Measurements from ENCODE around the gene UBE2Q1.

The UBE2Q1 gene

DNA sequence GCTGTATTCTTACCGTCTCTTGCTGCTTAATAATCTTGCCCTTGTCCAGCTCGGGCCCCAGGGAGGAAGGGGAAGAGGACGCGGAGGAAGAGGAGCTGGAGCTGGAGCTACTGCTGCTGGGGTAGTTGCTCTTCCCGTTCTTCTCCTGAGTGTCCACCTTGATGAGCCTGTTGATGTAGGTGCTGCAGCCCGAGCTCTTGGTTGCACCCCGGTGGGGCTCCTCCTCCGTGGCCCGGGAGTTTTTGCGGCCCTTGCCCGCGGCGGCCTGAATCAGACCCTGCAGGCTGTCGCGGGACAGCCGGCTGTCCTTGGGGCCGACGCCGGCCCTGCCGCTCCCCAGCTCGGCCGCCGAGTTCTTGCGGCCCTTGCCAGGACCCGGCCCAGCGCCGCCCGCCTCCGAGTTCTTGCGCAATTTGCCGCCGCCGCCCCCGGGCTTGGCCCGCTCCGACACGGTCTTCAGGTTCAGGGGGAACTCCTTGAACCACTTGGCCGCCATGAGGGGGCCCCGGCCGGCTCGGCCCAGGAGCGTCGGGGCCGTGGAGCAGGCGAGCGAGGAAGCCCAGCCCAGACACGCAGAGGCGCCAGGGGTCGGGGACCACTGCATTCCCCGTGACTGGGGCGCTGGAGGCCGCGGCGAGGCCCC is 56.9 kb downstream of the UBE2Q1 start:
- Histone ChIP-seq H3K4me2 (peak overlapping the region; percentile 57 to 93 (median 76)), H4K20me1 (no peaks in the 10 kb centered on the region), H3K27me3 (peaks cover 35 to 47% (median 42%) of the 10 kb centered on the region in 11 experiments), H3K9me3 (replicated peaks in 1 of 11) (peaks cover 18 to 32% (median 22%) of the 10 kb centered on the region in 11 experiments; a peak in 21 of 22 replicates), H3K36me3 (no peaks in the 10 kb centered on the region), H3K4me3 (peak overlapping the region; percentile 28 to 51 (median 41); a peak in 18 of 20 replicates), H3K9ac (0 out of 22 replicates have a peak overlapping the region, but pooled peaks of 1 of the 11 experiments have one; percentile 18), H3K4me1 (peaks cover 47 to 63% (median 61%) of the 10 kb centered on the region in 10 experiments), H3K27ac (no peak overlapping the region)
- TF ChIP-seq Cebpa-rat (IDR thresholded peaks at IDR 0.05), result peak in 5 of 11 experiments; percentile 19 to 84 (median 47); a peak in 5 of 22 replicates

DNA sequence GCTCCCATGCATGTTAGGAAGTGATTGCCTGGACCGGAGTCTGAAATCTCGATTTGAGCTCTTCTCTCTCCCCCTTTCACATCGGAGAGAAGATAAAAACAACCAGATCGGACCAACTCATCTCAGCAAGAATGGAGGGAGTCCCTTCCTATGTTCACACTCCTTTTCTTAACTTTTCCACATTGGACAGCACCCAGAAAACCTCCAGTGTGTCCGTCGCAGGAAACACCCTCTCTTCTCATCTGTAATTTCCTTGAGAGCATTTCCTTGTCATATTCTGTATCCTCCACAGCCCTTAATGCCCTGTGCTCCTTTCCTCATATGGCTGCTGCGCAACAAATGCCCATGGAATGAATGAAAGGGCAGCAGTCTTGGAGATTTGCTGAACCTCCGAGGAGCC is 57.9 kb downstream of the UBE2Q1 start:
- H4K20me1 ChIP-seq, result no peaks in the 10 kb centered on the region
- H3K36me3 ChIP-seq, result no peaks in the 10 kb centered on the region
- TF ChIP-seq Cebpa-rat (IDR thresholded peaks at IDR 0.05), result no peak
- no peak overlapping the region for H3K4me3 ChIP-seq
- peaks cover 10 to 23% (median 19%) of the 10 kb centered on the region in 11 experiments; a peak in 20 of 22 replicates for H3K9me3 ChIP-seq (replicated peaks in 1 of 11)
- no peak overlapping the region for H3K9ac ChIP-seq
- H3K27me3 ChIP-seq, result peaks cover 35 to 47% (median 42%) of the 10 kb centered on the region in 11 experiments
- H3K4me2 ChIP-seq, result peak overlapping the region in 9 of 11 experiments; percentile 57 to 93 (median 76); a peak in 18 of 22 replicates
- H3K4me1 ChIP-seq, result peaks cover 57 to 73% (median 71%) of the 10 kb centered on the region in 10 experiments
- no peak overlapping the region for H3K27ac ChIP-seq

DNA sequence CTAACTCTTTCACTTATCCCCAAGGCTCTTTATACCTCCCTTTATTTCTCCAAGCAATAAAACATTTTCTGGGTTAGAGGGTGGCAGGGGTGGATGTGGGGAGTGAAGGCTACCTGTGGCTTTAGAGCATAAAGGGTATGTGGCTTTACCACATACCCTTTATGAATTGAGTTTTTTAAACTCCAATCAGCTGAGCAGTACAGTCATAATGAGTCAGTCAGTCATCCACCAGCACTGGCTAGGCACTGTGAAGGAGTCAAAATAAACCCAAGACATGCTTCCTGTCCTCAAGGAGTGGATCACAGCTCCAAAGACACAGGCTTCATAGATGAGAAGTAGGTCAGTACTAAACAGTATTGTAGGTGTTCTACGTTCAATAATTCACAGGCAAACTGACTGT is 59.0 kb downstream of the UBE2Q1 start:
- H3K27me3 ChIP-seq, result peaks cover 35 to 44% (median 42%) of the 10 kb centered on the region in 11 experiments
- H3K9ac ChIP-seq, result no peak overlapping the region

More for the DNA sequence above, 59.0 kb downstream of the UBE2Q1 start:
- no peaks in the 10 kb centered on the region for H3K36me3 ChIP-seq
- no peak overlapping the region for H3K27ac ChIP-seq
- H3K4me1 ChIP-seq, result peaks cover 68 to 84% (median 81%) of the 10 kb centered on the region in 10 experiments
- H4K20me1 ChIP-seq, result no peaks in the 10 kb centered on the region
- H3K9me3 ChIP-seq (replicated peaks in 1 of 11), result peaks cover 10 to 23% (median 19%) of the 10 kb centered on the region in 11 experiments; a peak in 20 of 22 replicates
- H3K4me3 ChIP-seq, result no peak overlapping the region
- TF ChIP-seq Cebpa-rat (IDR thresholded peaks at IDR 0.05), result no peak
- peak overlapping the region; percentile 7 to 93 (median 74); a peak in 20 of 22 replicates for H3K4me2 ChIP-seq
